Panc1 (cell line): ENCODE measurements around the gene GNAO1. TPM values are rescaled to one million over a fixed set of nuclear protein-coding genes. Genes with fewer than 3 reads are reported as not detected.

ENCODE experiments used
- ATAC-seq: fragments of 200-7000 bp; cut with Tn5 transposase; 2 replicates; pipeline ENCODE4 v1.9.1; 2020; ENCODE audit warnings: mild to moderate bottlenecking, moderate library complexity
- BruUV-seq: library from RNA; stranded (reverse); fragments of 400-500 nt; replicated peaks from 2 replicates; lab custom pipeline; 2021; lab: Mats Ljungman, UMichigan
- CTCF ChIA-PET: fragments of 300-600 bp; sonication (Branson Sonifier 250); formaldehyde crosslinking; loops from one replicate; lab custom pipeline; 2022; ENCODE audit warnings: antibody characterized with exemption; lab: Charles Lee
- POLR2A ChIA-PET: fragments of 300-600 bp; sonication (Branson Sonifier 250); formaldehyde crosslinking; loops from one replicate; lab custom pipeline; 2022; ENCODE audit warnings: antibody characterized with exemption; lab: Charles Lee
- DNase-seq: peaks from one replicate; pipeline ENCODE4 v3.0.0-alpha.2; 2010; ENCODE audit warnings: low read depth, low spot score
- H3K27ac ChIP-seq: 2 replicates; pipeline ENCODE4 v1.5.1; 2011; ENCODE audit warnings: mild to moderate bottlenecking, low read length, inconsistent platforms
- H3K27me3 ChIP-seq: fragments of 200-500 bp; sonication (Bioruptor generic); 2 replicates; pipeline ENCODE4 v1.6.0; 2014; ENCODE audit warnings: low read length, inconsistent platforms; ENCODE audit not compliant: control insufficient read depth, insufficient read depth
- H3K36me3 ChIP-seq: fragments of 200-500 bp; sonication (Bioruptor generic); 2 replicates; pipeline ENCODE4 v1.5.1; 2014; ENCODE audit warnings: inconsistent platforms, mild to moderate bottlenecking, low read length, moderate library complexity; ENCODE audit not compliant: control insufficient read depth, insufficient read depth
- H3K4me1 ChIP-seq: 2 replicates; pipeline ENCODE4 v1.5.1; 2011; ENCODE audit warnings: inconsistent platforms, mild to moderate bottlenecking, low read length, moderate library complexity; ENCODE audit not compliant: control insufficient read depth, insufficient read depth
- H3K4me3 ChIP-seq, 2 experiments: 2 replicates each; pipeline ENCODE4 v1.5.1; 2011 to 2012; ENCODE audit warnings: low read depth in 2 of 2, low read length in 2 of 2, mild to moderate bottlenecking in 2 of 2, inconsistent platforms in 1 of 2, moderate library complexity in 1 of 2
- H3K9me3 ChIP-seq: fragments of 200-500 bp; sonication (Bioruptor generic); 2 replicates; pipeline ENCODE4 v1.5.1; 2014; ENCODE audit warnings: low read depth, mild to moderate bottlenecking, inconsistent platforms, low read length, moderate library complexity; ENCODE audit not compliant: control insufficient read depth, insufficient read depth
- CTCF ChIP-seq: fragments of 450-650 bp; IDR thresholded peaks from 2 replicates; pipeline ENCODE4 v1.5.1; 2017; ENCODE audit warnings: mild to moderate bottlenecking
- POLR2AphosphoS5 ChIP-seq: IDR thresholded peaks from 2 replicates; pipeline ENCODE4 v1.6.1; 2012; ENCODE audit warnings: mild to moderate bottlenecking, low read depth, low read length, moderate library complexity
- REST ChIP-seq, 2 experiments: IDR thresholded peaks; 2 replicates each; pipeline ENCODE4 v1.6.1; 2011 to 2012; ENCODE audit warnings: low read depth in 2 of 2, control low read depth in 1 of 2, low read length in 1 of 2, mild to moderate bottlenecking in 1 of 2, moderate library complexity in 1 of 2; ENCODE audit not compliant: insufficient read depth in 1 of 2
- SIN3A ChIP-seq: IDR thresholded peaks from 2 replicates; pipeline ENCODE4 v1.6.1; 2012; ENCODE audit warnings: low read depth, mild to moderate bottlenecking, low read length, moderate library complexity, borderline replicate concordance; ENCODE audit not compliant: insufficient read depth
- TCF7L2 ChIP-seq: IDR thresholded peaks from 2 replicates; pipeline ENCODE4 v1.6.1; 2011; ENCODE audit warnings: mild to moderate bottlenecking, low read depth, low read length, inconsistent platforms
- in situ Hi-C: cut with HindIII; loops from 2 replicates; pipeline ENCODE4 v1.10.0; 2016; ENCODE audit warnings: low sequenced_read_pairs, low pct_unique_long_range_greater_than_20kb
- intact Hi-C: fragments of 100-400 bp; cut with micrococcal nuclease; formaldehyde crosslinking; loops from one replicate; pipeline ENCODE4 v1.10.0; 2022; ENCODE audit not compliant: unreplicated experiment
- total RNA-seq: library from RNA; stranded (reverse); gene quantifications from one replicate; pipeline ENCODE4 v1.2.1, GENCODE V29; 2021; ENCODE audit not compliant: unreplicated experiment

The GNAO1 gene
- total RNA-seq, 1 experiment from 2014 or later, result 33.4 TPM

- no peak overlapping the region for H3K4me3 ChIP-seq
- DNase-seq (no peak), ATAC-seq (no peak)
- TF ChIP-seq SIN3A (no peak), POLR2AphosphoS5 (no peak), CTCF (no peak), TCF7L2 (no peak), REST (IDR thresholded peaks at IDR 0.05; ENCODE audit: insufficient read depth in 1 of 2, low read depth in 2 of 2, low read length in 1 of 2) (no peak)
- H3K27ac ChIP-seq, result no peak overlapping the region
- H3K9me3 ChIP-seq, result no peaks in the 10 kb centered on the region
- H3K4me1 ChIP-seq, result no peaks in the 10 kb centered on the region; the same call in 1 of the 2 replicates
- H3K36me3 ChIP-seq, result no peaks in the 10 kb centered on the region
- ChIA-PET POLR2A (no interaction called here), CTCF (no interaction called here)
- intact Hi-C loops, result loop anchor here (5.0 to 10.0 kb wide), 2 partner anchors 276 to 374 kb away; no protein-coding TSS in a partner anchor
- in situ Hi-C loops, result no loop called here
- H3K27me3 ChIP-seq, result no peaks in the 10 kb centered on the region
- no TSS peak for BruUV-seq
These were observed 127.5 kb downstream of the GNAO1 start for GRCh38 chr16:56318827-56319140.

- in situ Hi-C loops (no loop called here), intact Hi-C loops (loop anchor here (5.0 to 10.0 kb wide), 2 partner anchors 277 to 375 kb away; no protein-coding TSS in a partner anchor)
- H3K36me3 ChIP-seq, result no peaks in the 10 kb centered on the region
- no peaks in the 10 kb centered on the region for H3K27me3 ChIP-seq
- ChIA-PET CTCF (no interaction called here), POLR2A (no interaction called here)
- TF ChIP-seq POLR2AphosphoS5 (no peak), REST (IDR thresholded peaks at IDR 0.05; ENCODE audit: insufficient read depth in 1 of 2, low read depth in 2 of 2, low read length in 1 of 2) (no peak), SIN3A (no peak), CTCF (no peak)
- H3K9me3 ChIP-seq, result no peaks in the 10 kb centered on the region
- H3K4me3 ChIP-seq, result no peak overlapping the region
- no peak overlapping the region for H3K27ac ChIP-seq
- BruUV-seq, result no TSS peak
- H3K4me1 ChIP-seq, result no peaks in the 10 kb centered on the region; the same call in 1 of the 2 replicates
- ATAC-seq (no peak), DNase-seq (no peak)
These were observed 128.1 kb downstream of the GNAO1 start for GRCh38 chr16:56319376-56319775.
